BJ (cell line): ENCODE data around the gene OR11H6. TPM values are rescaled to one million over a fixed set of nuclear protein-coding genes. Genes with fewer than 3 reads are reported as not detected.
"Not testable (repeated sequence)": the region's sequence is repeated elsewhere in the genome, so short reads cannot be mapped to it uniquely, and the experiment has no call there.

Source experiments
- CTCF ChIA-PET: fragments of 350-600 bp; formaldehyde crosslinking; extraction: SDS; loops from one replicate; lab custom pipeline; 2021; ENCODE audit warnings: antibody characterized with exemption, inconsistent platforms; lab: Yijun Ruan, JAX
- POLR2A ChIA-PET: fragments of 300-600 bp; sonication (Branson Sonifier 250); formaldehyde crosslinking; extraction: SDS; loops from one replicate; lab custom pipeline; 2021; ENCODE audit warnings: antibody characterized with exemption; lab: Charles Lee
- DNase-seq: peaks from one replicate; pipeline ENCODE4 v3.0.0-alpha.2; 2011; ENCODE audit warnings: low read depth
- H3K27me3 ChIP-seq: 2 replicates; pipeline ENCODE4 v1.6.0; 2011; ENCODE audit warnings: low read length; ENCODE audit not compliant: control insufficient read depth, insufficient read depth
- H3K36me3 ChIP-seq: 2 replicates; pipeline ENCODE4 v1.5.1; 2011; ENCODE audit warnings: low read length; ENCODE audit not compliant: control insufficient read depth, insufficient read depth
- H3K4me3 ChIP-seq: 2 replicates; pipeline ENCODE4 v1.5.1; 2011; ENCODE audit warnings: low read depth, mild to moderate bottlenecking, control low read depth, low read length
- CTCF ChIP-seq: IDR thresholded peaks from 2 replicates; pipeline ENCODE4 v1.5.1; 2011; ENCODE audit warnings: low read depth, mild to moderate bottlenecking, control low read depth, inconsistent platforms, low read length, moderate library complexity; ENCODE audit not compliant: insufficient read depth
- polyA plus RNA-seq: library from polyadenylated mRNA; depleted of rRNA; stranded (reverse); fragments of >200 nt; gene quantifications from 2 replicates; pipeline ENCODE4 v1.2.3, GENCODE V29; 2011

Gene OR11H6
- polyA plus RNA-seq, 1 experiment, result not detected

GRCh38 chr14:20209595-20209994 lies 13.9 kb upstream of the OR11H6 start:
- CTCF ChIA-PET, result no interaction called here

GRCh38 chr14:20212406-20212805 lies 11.1 kb upstream of the OR11H6 start:
- CTCF ChIA-PET, POLR2A ChIA-PET, DNase-seq: not testable (repeated sequence)

More at GRCh38 chr14:20209595-20209994, 13.9 kb upstream of the OR11H6 start:
- POLR2A ChIA-PET, result no interaction called here
- no peak for TF ChIP-seq CTCF
- Histone ChIP-seq H3K36me3 (no peaks in the 10 kb centered on the region), H3K4me3 (no peak overlapping the region), H3K27me3 (no peaks in the 10 kb centered on the region)
- DNase-seq, result no peak

GRCh38 chr14:20215196-20215595 lies 8.3 kb upstream of the OR11H6 start:
- Histone ChIP-seq H3K4me3 (no peak overlapping the region), H3K36me3 (no peaks in the 10 kb centered on the region), H3K27me3 (no peaks in the 10 kb centered on the region)
- no peak for TF ChIP-seq CTCF
- no peak for DNase-seq
- CTCF ChIA-PET, result no interaction called here
- POLR2A ChIA-PET, result no interaction called here

More at GRCh38 chr14:20212406-20212805, 11.1 kb upstream of the OR11H6 start:
- H3K27me3 ChIP-seq, H3K36me3 ChIP-seq, H3K4me3 ChIP-seq: not testable (repeated sequence)

GRCh38 chr14:20219033-20219432 lies 4.5 kb upstream of the OR11H6 start:
- no peak overlapping the region for H3K4me3 ChIP-seq
- POLR2A ChIA-PET, result no interaction called here
- no peak for DNase-seq

GRCh38 chr14:20228681-20229080 lies 5.2 kb downstream of the OR11H6 start, which contains the start of gene OR11H7:
Gene OR11H7 (plus strand): TSS chr14:20228981.
- no peak for TF ChIP-seq CTCF
- POLR2A ChIA-PET, result no interaction called here
- DNase-seq, result no peak
- Histone ChIP-seq H3K27me3 (no peaks in the 10 kb centered on the region), H3K36me3 (no peaks in the 10 kb centered on the region), H3K4me3 (no peak within 1 kb of the TSS)
- CTCF ChIA-PET, result no interaction called here

More at GRCh38 chr14:20219033-20219432, 4.5 kb upstream of the OR11H6 start:
- no peaks in the 10 kb centered on the region for H3K36me3 ChIP-seq
- TF ChIP-seq CTCF, result no peak
- no peaks in the 10 kb centered on the region for H3K27me3 ChIP-seq
- CTCF ChIA-PET, result no interaction called here

- DNase-seq, CTCF ChIA-PET, H3K4me3 ChIP-seq, POLR2A ChIA-PET, H3K27me3 ChIP-seq, H3K36me3 ChIP-seq: not testable (repeated sequence)
These were observed 11.9 kb downstream of the OR11H6 start for GRCh38 chr14:20235415-20235814.
